Skeletal muscle cell (primary cell): ENCODE measurements around the gene RNPS1.

Source experiments
- DNase-seq: peaks from one replicate; pipeline ENCODE4 v3.0.0-alpha.2; 2010; ENCODE audit warnings: low read depth
- H3K4me3 ChIP-seq: 2 replicates; pipeline ENCODE4 v1.5.1; 2011; ENCODE audit warnings: low read depth, mild to moderate bottlenecking, control low read depth, low read length, moderate library complexity

RNPS1 gene, protein sequence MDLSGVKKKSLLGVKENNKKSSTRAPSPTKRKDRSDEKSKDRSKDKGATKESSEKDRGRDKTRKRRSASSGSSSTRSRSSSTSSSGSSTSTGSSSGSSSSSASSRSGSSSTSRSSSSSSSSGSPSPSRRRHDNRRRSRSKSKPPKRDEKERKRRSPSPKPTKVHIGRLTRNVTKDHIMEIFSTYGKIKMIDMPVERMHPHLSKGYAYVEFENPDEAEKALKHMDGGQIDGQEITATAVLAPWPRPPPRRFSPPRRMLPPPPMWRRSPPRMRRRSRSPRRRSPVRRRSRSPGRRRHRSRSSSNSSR

DNA sequence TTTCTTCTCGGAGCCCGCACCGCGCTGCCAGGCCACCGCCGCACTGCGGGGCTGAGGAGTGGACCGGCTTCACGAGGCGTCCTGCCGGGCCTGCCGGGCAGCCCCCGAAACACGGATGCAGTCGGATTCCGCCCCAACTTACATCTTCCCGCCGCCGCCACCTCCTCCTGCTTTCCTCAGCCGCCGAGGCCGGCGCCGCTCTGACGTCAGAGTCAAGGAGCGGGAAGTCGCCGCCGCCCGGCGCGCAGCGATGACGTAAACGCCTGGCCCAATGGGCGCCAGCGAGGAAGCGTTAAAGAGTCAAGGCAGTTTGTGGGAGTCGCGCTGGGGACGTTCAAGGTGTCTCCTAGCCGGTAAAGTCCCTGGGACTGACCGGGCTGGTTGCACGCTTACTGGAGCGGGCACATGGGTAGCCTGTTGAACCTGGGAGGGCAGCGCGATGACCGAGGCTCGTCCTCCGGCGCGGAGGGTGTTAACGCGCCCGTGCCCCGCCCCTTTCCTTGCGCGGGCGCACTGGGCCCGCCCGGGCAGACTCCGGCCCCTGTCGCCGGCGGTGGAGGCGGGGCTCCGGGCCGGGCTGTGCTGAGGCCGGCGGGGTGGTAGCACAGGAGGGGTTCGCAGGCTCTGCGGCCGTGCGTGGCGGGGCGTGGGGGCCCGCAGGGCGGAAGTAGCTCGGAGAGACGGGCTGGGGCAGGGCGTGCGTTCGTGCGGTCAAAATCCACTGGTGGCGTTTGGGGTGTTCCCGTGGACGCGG, at the start of gene RNPS1:
TSS of gene RNPS1 (minus strand) at position 214 of the 754 bp plus-strand sequence. CDS start 3,483 bp downstream, outside the sequence.
- peak within 1 kb of the TSS; percentile 81 for H3K4me3 ChIP-seq
- DNase-seq = peak; percentile 80

DNA sequence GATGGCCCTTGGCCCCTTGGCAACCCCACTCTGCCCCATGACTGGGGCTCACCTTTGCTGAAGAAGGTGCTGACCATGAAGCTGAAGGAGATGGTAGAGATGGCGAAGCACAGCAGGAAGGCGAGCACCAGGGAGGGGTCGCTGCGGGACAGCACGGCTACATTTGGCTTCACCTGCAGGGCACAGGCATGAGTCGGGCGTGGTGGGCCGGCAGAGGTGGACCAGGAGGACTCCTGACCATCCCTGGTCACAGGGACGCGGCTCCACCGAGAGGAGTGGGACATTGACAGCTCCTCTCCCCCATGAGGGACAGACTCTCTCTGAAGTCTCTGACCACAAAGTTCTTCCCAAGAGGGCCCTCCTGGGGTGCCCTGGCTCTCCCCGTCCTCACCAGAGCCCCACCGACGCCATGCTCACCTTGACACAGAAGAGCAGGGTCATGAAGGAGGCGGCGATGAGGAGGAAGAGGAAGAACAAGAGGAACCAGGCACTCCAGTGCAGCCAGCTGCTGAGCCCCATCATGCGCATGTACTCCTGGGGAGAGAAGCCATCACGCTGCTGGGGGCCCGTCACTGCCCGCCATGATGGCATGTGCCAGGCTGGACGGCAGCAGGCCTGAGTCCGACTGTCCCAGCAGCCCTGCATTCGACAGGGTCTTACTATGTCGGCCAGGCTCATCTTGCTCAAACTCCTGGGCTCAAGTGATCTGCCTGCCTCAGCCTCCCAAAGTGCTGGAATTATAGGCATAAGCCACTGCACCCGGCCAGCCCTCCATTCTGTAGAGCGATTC, 49.5 kb upstream of the RNPS1 start:
- no peak for DNase-seq
- no peak overlapping the region for H3K4me3 ChIP-seq

DNA sequence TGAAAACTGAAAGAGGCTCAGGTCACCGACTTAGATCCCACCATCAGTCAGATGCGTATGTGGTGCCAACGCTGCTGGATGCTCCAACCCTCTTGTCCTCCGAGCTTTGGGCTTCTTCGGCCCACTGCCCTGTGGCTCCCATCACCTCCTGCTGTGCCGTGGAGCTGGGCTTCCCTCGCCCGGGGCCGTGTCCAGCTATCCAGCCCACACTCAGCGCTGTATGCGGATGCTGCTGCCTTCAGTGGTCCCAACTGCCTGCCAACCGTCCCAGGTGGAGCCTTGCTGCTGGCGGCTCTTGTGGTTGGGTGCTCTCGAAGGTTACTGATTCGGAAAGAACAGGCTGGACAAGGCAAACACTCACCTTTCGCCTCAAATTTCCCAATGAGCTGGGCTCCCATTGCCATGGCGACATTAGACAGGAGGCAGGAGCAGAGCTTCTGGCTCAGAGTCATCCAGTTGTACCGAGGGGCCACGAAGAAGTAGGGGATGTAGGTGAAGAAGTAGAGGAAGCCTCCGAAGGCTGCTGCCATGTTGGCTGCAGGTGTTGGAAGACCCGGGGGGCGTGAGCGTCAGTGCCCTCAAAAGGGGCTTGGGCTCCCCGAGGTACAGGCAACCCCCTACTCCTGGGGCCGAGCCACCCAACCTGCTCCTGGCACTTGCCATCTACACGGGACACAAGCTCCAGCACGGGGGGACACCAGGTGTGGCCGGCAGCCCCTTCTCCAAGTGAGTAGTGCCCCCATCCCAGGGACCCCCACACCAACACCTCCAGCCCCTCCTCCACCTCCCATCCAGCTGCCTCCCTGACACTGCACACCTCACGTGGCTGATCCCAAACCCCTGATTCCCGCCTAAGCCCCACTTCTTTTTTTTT, 40.4 kb upstream of the RNPS1 start:
- DNase-seq = no peak
- no peak overlapping the region for H3K4me3 ChIP-seq

DNA sequence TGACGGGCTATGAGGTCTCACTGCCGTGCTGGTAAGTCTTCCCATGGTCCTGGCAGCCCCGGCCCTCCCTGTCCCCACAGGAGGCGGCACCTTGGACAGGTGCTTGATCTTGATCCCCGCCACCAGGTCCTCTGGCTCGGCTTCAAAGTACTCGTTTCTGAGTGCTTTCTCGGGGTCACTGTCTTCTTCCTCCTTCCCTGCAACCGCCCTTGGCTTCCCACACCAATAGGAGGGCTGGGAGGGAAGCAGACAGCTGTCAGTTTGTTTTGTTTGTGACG, 31.9 kb upstream of the RNPS1 start:
- DNase-seq = no peak
- no peak overlapping the region for H3K4me3 ChIP-seq

DNA sequence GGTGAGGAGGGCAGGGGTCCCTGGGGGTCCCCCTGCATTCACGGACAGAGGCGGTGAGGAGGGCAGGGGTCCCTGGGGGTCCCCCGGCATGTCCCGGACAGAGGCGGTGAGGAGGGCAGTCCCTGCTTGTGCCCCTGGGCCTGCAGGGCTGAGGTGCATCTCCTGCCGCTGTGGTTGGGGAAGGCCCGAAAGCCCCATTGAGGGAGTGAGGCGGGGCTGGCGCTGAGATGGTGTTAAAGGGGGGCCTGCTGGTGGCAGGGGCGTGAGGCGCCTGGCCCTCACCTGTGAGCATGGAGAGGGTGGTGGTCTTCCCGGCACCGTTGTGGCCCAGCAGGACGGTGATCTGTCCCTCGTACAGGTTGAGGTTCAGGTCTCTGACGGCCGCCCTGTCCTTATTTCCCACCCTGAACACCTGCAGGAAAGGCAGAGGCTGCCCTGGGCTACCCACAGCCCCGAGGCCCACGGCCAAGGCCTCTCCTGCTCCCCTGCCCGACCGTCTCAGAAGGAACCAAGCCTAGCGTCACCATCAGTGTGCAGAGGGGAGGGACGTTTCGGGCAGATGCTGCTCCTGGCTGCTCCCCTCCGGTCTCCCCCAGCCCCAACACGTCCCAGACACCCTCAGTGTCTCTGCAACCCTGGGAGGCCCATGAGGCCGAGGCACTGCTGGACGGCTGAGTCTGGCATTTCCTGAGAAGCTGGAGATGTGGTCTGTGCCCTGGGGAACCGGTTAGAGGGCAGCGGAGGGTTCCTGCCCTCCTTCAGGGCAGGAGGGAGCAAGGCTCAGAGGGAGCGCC, 31.4 kb upstream of the RNPS1 start:
- no peak overlapping the region for H3K4me3 ChIP-seq

DNA sequence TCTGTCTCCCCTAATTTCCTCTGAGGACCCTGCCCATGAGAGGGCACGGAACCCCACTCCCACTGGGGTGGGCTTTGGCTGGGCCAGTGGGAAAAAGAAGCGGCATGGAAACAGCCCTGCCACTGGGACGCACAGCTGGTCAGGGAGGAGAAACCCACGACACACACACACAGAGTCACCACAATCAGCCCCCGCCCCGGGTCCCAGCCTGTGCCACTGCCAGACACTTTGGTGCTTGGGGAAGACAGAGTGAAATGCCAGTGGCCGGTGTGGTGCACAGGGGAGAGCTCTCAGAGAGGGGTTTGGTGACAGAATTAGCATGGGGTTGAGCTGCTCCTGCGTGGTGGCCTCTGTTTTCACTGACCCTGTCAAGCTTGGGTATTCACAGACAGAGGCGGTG, 30.7 kb upstream of the RNPS1 start:
- no peak for DNase-seq
- H3K4me3 ChIP-seq = no peak overlapping the region

More for the DNA sequence above, 31.4 kb upstream of the RNPS1 start:
- no peak for DNase-seq

DNA sequence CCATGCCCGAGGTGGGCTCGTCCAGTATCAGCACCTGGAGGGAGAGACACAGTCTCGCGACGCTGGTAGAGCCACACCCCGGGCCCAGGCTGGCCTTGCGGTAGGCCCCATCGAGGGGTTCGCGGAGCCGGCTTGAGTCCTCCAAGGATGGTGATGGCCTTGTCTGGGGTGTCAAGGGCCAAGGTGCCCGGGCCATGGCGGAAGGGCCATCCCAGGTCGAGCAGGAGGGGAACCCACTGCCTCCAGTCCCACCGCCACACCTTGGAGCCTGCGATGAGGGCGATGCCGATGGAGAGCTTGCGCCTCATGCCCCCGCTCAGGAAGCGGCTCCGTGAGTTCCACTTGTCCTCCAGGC, 29.6 kb upstream of the RNPS1 start:
- H3K4me3 ChIP-seq = no peak overlapping the region
- no peak for DNase-seq

DNA sequence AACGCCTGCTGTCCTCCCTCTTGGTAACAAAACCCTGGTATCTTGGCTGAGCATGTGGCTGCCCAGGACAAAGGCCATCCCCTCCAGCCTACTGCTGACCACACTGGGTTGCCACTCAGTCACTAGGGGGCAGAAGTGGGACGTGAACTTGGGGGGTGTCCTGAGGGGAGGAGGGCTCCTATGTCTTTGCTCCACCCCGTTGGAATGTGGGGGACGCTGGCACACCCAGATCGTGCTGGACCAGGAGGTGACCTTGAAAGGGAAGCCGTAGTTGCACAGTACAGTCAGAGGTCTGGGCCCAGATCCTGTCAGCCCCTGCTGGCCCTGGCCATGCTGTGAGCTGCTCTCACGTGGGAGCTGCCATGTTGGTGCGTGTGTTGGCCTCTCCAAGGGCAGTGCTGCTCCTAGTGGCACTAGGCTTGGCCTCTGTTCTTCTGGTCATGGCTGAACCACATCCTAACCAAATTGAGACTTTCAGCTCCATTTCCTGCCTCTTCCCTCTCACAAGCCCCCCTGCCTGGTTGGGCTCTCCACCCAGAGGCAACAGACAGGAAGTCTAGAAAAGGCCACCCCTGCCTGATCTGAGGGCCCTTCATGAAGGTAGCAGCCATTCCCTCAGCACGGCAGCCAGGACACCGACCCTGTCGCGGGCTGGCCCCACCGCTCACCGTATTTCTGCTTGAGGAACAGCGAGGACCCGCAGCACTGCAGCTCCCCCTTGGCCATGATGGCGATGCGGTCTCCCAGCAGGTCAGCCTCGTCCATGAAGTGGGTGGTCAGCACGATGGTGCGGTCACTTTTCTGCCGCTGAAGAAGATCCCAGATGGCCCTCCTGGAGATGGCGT, 29.0 kb upstream of the RNPS1 start:
- peak; percentile 1 for DNase-seq
- no peak overlapping the region for H3K4me3 ChIP-seq

DNA sequence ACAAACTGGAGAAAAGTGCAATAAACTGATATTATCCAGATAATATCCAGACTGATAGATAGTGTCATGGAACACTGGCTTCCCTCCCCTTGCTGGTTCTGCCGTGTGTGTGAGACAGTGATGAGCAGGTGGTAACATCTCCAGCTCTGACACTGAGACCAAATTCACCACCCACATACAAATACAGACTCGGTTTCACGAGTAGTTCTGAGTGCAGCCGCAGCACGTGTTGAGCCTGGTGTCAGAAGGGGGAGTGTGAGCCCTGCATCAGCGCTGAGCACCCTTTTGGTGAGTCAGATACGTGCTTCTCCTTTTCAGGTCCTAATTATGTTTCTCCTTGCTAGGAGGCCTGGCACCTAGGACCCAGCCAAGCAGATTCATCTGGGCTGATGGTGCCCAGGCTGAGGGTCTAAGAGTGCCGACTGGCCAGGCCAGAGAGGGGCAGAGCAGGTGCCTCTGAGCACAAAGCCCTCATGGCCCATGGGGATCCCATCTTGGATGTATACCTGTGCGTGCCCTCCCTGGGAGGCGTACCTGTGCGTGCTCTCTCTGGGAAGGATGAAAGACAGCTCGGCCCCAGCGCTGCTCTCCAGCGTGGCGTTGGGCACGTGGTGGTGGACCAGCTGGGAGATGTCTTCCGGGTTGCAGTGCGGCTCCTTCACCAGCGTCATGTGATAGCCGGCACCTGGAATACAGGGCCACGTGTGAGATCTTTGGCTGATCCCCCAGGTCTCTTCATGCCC, 27.3 kb upstream of the RNPS1 start:
- DNase-seq = no peak
- no peak overlapping the region for H3K4me3 ChIP-seq

DNA sequence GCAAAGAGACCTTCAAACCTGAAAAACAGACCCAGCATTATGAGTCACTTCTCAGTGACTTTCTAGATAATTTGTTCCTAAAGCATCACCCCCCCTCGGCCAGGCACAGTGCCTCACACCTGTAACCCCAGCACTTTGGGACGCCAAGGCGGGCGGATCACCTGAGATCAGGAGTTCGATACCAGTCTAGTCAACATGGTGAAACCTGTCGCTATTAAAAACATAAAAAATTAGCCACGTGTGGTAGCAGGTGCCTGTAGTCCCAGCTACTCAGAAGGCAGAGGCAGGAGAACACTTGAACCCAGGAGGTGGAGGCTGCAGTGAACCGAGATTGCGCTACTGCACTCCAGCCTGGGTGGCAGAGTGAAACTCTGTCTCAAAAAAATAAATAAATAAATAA, 24.3 kb upstream of the RNPS1 start:
- DNase-seq = no peak

DNA sequence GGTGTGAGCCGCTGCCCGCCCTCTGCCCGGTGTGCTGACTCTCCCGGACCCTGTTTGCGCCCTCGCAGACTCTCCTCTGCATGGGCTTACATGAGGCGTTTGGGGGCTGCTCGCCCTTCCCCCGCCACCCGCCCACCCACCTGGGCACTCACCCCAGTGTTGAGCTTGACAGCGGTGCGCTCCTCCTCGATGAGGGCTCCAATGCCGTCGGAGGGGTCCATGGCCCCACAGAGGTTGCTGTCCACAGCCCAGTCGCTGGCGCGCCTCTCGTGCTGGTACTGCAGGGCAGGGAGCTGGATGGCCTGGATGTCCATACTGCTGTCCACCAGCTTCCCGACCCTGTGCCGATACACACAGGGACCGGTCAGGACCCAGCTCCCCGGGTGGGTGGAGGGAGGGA, 21.4 kb upstream of the RNPS1 start:
- no peak overlapping the region for H3K4me3 ChIP-seq
- no peak for DNase-seq

More for the DNA sequence above, 24.3 kb upstream of the RNPS1 start:
- H3K4me3 ChIP-seq = no peak overlapping the region

DNA sequence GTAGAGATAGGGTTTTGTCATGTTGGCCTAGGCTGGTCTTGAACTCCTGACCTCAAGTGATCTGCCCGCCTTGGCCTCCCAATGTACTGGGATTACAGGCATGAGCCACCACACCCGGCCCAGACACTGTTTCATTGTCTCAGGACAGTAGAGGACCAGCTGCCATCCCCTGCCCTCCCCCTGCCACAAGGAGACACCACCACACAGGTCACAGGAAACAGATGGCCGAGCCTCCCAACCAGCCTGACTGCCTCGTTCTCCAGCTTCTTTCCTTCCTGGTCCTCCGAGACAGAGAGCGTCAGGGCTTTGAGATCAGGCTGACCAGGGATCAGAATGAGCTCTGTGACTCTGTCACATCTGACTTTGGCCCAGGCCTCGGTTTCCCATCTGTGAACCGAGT, 20.8 kb upstream of the RNPS1 start:
- DNase-seq = no peak

DNA sequence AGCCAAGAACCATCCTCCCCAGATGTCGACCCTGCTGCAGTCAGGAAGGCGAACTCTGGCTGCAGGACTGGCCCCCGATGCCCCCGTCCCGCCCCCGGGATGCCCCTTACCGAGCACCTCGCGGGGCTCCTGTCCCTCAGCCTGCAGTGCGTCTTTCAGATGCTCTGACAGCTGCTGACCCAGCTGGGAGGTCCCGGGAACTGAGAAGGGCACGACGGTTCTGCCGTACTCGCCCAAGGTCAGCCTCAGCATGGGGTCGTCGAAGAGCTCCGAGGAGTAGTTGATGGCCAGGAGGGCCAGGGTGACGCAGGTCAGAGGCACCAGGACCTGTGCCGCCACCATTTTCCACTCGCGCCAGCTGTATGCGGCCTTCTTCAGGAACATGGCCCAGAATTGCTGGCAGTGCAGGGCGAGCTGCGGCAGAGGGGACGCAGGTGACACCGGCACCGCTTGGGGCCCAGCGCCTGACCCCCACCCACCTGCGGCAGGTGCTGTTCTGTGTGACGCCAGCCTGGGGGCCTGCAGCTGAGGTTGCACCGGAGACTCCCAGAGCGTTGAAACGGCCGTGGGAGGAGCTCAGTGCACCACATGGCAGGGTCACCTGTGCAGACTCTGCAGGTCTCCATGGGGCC, 20.1 kb upstream of the RNPS1 start:
- no peak overlapping the region for H3K4me3 ChIP-seq
- DNase-seq = no peak

More for the DNA sequence above, 20.8 kb upstream of the RNPS1 start:
- no peak overlapping the region for H3K4me3 ChIP-seq

DNA sequence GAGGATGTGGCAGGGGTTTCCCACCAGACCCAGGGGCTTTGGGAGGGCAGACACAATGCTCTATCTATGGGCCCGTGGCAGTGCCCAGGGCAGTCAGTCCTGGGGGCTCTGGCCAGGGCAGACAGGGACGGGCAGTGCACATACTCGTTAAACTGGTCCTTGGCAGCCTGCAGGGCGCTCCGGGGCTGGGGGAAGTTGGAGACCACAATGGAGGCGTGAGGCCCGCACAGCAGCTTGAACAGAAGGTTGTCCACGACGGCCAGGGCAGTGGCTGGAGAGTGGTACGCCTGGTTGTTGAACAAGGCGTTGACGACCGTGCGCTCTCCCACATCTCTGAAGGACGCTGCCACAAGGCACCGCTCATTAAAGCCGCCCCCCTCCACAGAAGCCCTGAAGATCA, 18.6 kb upstream of the RNPS1 start:
- no peak for DNase-seq
- no peak overlapping the region for H3K4me3 ChIP-seq

DNA sequence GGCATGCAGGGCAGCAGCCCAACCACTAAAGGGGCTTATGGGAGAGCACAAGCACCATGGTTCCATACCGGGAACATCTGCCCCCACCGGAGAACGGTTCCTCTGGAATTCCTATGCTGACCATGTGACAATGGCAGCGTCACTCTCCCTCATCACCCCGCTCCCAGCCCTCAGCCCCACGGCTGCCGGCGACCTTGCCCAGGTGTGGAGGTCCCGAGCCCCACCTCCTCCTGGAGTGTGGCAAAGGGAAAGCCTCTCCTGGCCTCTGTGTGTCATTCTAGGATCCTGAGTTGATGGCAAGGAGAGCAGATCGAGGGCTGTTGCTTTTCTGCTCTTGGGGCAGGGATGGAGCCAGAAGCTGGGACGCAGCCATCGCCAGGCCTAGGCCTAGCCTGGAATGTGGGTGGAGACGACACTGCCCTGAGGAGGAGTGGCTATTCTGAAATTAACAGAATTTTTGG, 17.8 kb upstream of the RNPS1 start:
- DNase-seq = no peak

DNA sequence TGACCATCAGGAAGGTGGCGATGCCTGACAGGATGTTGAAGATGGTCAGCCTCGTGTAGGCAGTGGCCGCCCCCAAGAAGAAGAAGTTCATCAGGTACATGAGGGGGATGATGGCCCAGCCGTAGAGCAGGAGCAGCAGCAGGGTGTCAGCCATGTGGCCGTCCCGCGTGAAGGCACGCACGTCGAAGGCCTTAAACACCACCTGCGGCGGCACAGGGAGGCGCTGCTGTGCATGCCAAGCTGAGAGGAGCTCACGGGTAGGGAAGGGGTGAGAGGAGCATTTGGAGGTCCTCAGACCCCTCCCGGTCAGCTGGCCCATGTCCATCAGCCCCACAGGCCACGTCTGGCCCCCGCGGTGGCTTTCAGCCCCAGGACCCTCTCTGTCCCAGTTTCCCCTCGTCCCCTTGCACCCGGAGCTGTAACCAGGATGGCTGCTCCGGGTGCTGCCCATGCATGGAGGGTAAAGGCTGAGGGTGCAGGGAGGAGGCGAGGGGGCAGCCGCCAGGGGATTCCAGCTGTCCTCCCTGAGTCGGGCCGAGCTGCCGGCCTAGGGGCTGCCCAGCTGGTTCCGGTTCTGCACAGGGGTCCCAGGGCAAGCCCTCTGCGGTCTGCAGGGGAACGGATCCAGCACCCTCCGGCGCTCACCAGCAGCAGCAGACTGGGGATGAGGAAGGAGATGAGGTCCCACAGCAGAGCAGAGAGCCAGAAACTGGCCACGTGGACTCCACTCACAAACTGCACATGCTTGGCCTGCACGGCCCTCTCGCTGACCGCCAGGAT, 17.1 kb upstream of the RNPS1 start:
- no peak overlapping the region for H3K4me3 ChIP-seq
- DNase-seq = no peak

More for the DNA sequence above, 17.8 kb upstream of the RNPS1 start:
- H3K4me3 ChIP-seq = no peak overlapping the region
